K562 (cell line): Measurements from ENCODE around the gene PDE6H. TPM values are rescaled to one million over a fixed set of nuclear protein-coding genes. Genes with fewer than 3 reads are reported as not detected.
A peak's percentile ranks its signal among the peaks of the same experiment; 100 is the strongest.

Experiments used
- ATAC-seq: fragments of 200-7000 bp; cut with Tn5 transposase; 3 replicates; pipeline ENCODE4 v1.9.1; 2020; ENCODE audit warnings: moderate library complexity
- BruUV-seq: library from RNA; stranded (reverse); fragments of 400-500 nt; replicated peaks from 2 replicates; lab custom pipeline; 2021; lab: Mats Ljungman, UMichigan
- CTCF ChIA-PET: fragments of 300-600 bp; formaldehyde crosslinking; extraction: SDS; loops from one replicate; lab custom pipeline; 2021; ENCODE audit warnings: low intra/inter-chr PET ratio; lab: Yijun Ruan, JAX
- POLR2A ChIA-PET: fragments of 300-600, 350-650 bp; sonication (Branson Sonifier 250); formaldehyde crosslinking; extraction: SDS; loops from one replicate; lab custom pipeline; 2021; ENCODE audit warnings: antibody characterized with exemption, inconsistent platforms; lab: Yijun Ruan, JAX
- DNase-seq, 4 experiments: peaks; one replicate each; pipeline versions ENCODE4 v3.0.0 to v3.0.0-alpha.2; 2011 to 2018; ENCODE audit warnings: low spot score in 3 of 4, mixed read lengths in 3 of 4; ENCODE audit errors: extremely low read depth in 1 of 4
- FAIRE-seq: peaks from 2 replicates; lab custom pipeline; 2011; peaks lifted over from hg19 to GRCh38; lab: Jason Lieb, UNC
- H2AFZ ChIP-seq: 2 replicates; pipeline ENCODE4 v1.6.0; 2011; ENCODE audit warnings: low read depth, low read length, control low read depth, inconsistent platforms
- H3K27ac ChIP-seq: fragments of 200-600 bp; 3 replicates; pipeline ENCODE4 v1.8.0; 2011; ENCODE audit warnings: low read depth, mild to moderate bottlenecking, control low read depth, inconsistent platforms, low read length, moderate library complexity, mixed read lengths; ENCODE audit errors: extremely low read depth
- H3K27me3 ChIP-seq, 2 experiments: fragments of 300-600 bp in 1 of 2; 2 replicates in 1 of 2; 3 replicates in 1 of 2; pipeline versions ENCODE4 v1.6.0 to v1.8.0; 2011; ENCODE audit warnings: inconsistent platforms in 2 of 2, low read length in 2 of 2, mild to moderate bottlenecking in 1 of 2, mixed read lengths in 1 of 2, moderate library complexity in 1 of 2; ENCODE audit not compliant: control insufficient read depth in 2 of 2, insufficient read depth in 2 of 2
- H3K36me3 ChIP-seq: fragments of 300-600 bp; 3 replicates; pipeline ENCODE4 v1.8.0; 2011; ENCODE audit warnings: mild to moderate bottlenecking, low read length, inconsistent platforms; ENCODE audit not compliant: control insufficient read depth, insufficient read depth
- H3K4me1 ChIP-seq, 2 experiments: fragments of 200-600 bp in 1 of 2; replicated peaks in 1 of 2; 2 replicates in 1 of 2; 3 replicates in 1 of 2; pipeline versions ENCODE4 v1.5.1 to v1.8.0; 2011; ENCODE audit warnings: inconsistent platforms in 2 of 2, low read length in 2 of 2, mild to moderate bottlenecking in 1 of 2, mixed read lengths in 1 of 2, moderate library complexity in 1 of 2; ENCODE audit not compliant: control insufficient read depth in 2 of 2, insufficient read depth in 2 of 2
- H3K4me2 ChIP-seq: 2 replicates; pipeline ENCODE4 v1.6.1; 2011; ENCODE audit warnings: low read length, control low read depth, inconsistent platforms, mixed read lengths; ENCODE audit not compliant: insufficient read depth
- H3K4me3 ChIP-seq: fragments of 200-600 bp; sonication (generic), shearing (Covaris generic); 2 replicates; pipeline ENCODE4 v1.5.1; 2016; ENCODE audit warnings: control low read depth, inconsistent platforms
- H3K79me2 ChIP-seq: fragments of 200-600 bp; 3 replicates; pipeline ENCODE4 v1.8.0; 2011; ENCODE audit warnings: low read length, inconsistent platforms; ENCODE audit not compliant: control insufficient read depth, insufficient read depth
- H3K9ac ChIP-seq, 2 experiments: 2 replicates each; pipeline versions ENCODE4 v1.6.0 to v1.6.1; 2011; ENCODE audit warnings: low read depth in 2 of 2, low read length in 2 of 2, control low read depth in 1 of 2, inconsistent platforms in 1 of 2, mild to moderate bottlenecking in 1 of 2, mixed read lengths in 1 of 2; ENCODE audit not compliant: insufficient read depth in 1 of 2
- H3K9me1 ChIP-seq: one replicate; pipeline ENCODE4 v1.6.0; 2011; ENCODE audit warnings: inconsistent platforms, mild to moderate bottlenecking, low read length, moderate library complexity; ENCODE audit not compliant: control insufficient read depth, insufficient read depth
- H3K9me3 ChIP-seq: replicated peaks from 2 replicates; pipeline ENCODE4 v1.5.1; 2011; ENCODE audit warnings: low read depth, low read length, inconsistent platforms; ENCODE audit not compliant: control insufficient read depth, insufficient read depth
- H4K20me1 ChIP-seq: replicated peaks from 2 replicates; pipeline ENCODE4 v1.6.1; 2011; ENCODE audit warnings: low read length, inconsistent platforms, mixed read lengths; ENCODE audit not compliant: control insufficient read depth, insufficient read depth
- CTCF ChIP-seq, 3 experiments: IDR thresholded peaks in 2 of 3; conservative IDR thresholded peaks in 1 of 3; 2 replicates each; pipeline ENCODE4 v1.5.1; 2011 to 2012; ENCODE audit warnings: low read length in 3 of 3, mild to moderate bottlenecking in 3 of 3, control low read depth in 2 of 3, improper control_type of control experiment in 1 of 3, inconsistent platforms in 1 of 3, low read depth in 1 of 3, mixed read lengths in 1 of 3, moderate library complexity in 1 of 3; ENCODE audit not compliant: insufficient read depth in 2 of 3
- RAD21 ChIP-seq, 2 experiments: fragments of 250-450 bp in 1 of 2; fragments of 450-650 bp in 1 of 2; sonication (Bioruptor Pico) in 1 of 2; formaldehyde crosslinking in 1 of 2; IDR thresholded peaks in 1 of 2; conservative IDR thresholded peaks in 1 of 2; 2 replicates each; pipeline versions ENCODE4 v1.4.0 to v1.8.0; 2020 to 2022; ENCODE audit warnings: mild to moderate bottlenecking in 2 of 2, moderate library complexity in 1 of 2
- THAP7 ChIP-seq: fragments of 250-450 bp; sonication (Bioruptor Pico); IDR thresholded peaks from 2 replicates; pipeline ENCODE4 v1.5.0; 2021
- whole genome bisulfite sequencing: fragments of 100-300 bp; shearing (Covaris generic); methylation state at CpG from one replicate; pipeline ENCODE4 v1.1.6; 2016; ENCODE audit warnings: low coverage, mixed read lengths; ENCODE audit not compliant: insufficient coverage; ENCODE audit errors: missing lambda C conversion rate; 5-methylcytosine and 5-hydroxymethylcytosine counted together
- in situ Hi-C: fragments of 300-500 bp; cut with MboI; formaldehyde crosslinking; loops from 4 replicates; pipeline ENCODE4 v1.15.0; 2018; ENCODE audit warnings: inconsistent platforms, mixed read lengths
- intact Hi-C: fragments of 100-400 bp; cut with micrococcal nuclease; formaldehyde crosslinking; loops from 2 replicates; pipeline ENCODE4 v1.14.2; 2022
- polyA plus RNA-seq, 8 experiments: library from polyadenylated mRNA; depleted of rRNA in 4 of 8; stranded (reverse) in 5 of 8; unstranded in 3 of 8; fragments of >200 nt; fragmentation: Nextera tagmentation in 2 of 8; fragmentation: Illumina TruSeq in 1 of 8; extraction: Ambion mirVana in 2 of 8; extraction: Trizol in 1 of 8; gene quantifications; 2 replicates each; pipeline versions ENCODE4 v1.2.1 to v1.2.3, GENCODE V29; 2011 to 2014; ENCODE audit warnings: inconsistent platforms in 1 of 8, missing spikeins in 1 of 8
- total RNA-seq, 7 experiments: library from RNA; depleted of rRNA in 6 of 7; stranded (reverse); fragments of >200 nt in 6 of 7; fragmentation: Illumina TruSeq in 2 of 7; extraction: Trizol in 2 of 7; gene quantifications; 2 replicates each; pipeline versions ENCODE4 v1.2.1 to v1.2.3, GENCODE V29; 2011 to 2021; ENCODE audit warnings: low replicate concordance in 1 of 7

PDE6H gene
- total and polyA plus RNA-seq, 9 of the 15 experiments (the other 6 are each of a cell fraction or from before 2014, with no cell fraction given): 0.15 TPM; not detected in 8

- BruUV-seq: no TSS peak
- H4K20me1 ChIP-seq: no peaks in the 10 kb centered on the region
- FAIRE-seq (no peak), DNase-seq (no peak), ATAC-seq (0 out of 3 replicates have a peak, but pooled peaks have one; percentile 35)
- no peaks in the 10 kb centered on the region for H3K36me3 ChIP-seq
- no peak overlapping the region for H3K9ac ChIP-seq
- WGBS: 4% methylated on average over 5 of the region's 6 CpGs
- no peak for TF ChIP-seq THAP7 (CRISPR knock-in tag)
- TF ChIP-seq RAD21 (CRISPR knock-in tag; conservative IDR thresholded peaks at IDR 0.05 in 1 of 2, IDR thresholded peaks at IDR 0.05 in 1 of 2): peak in 1 of 2 experiments; percentile 32; a peak in 2 of 4 replicates
- TF ChIP-seq CTCF (IDR thresholded peaks at IDR 0.05 in 2 of 3, conservative IDR thresholded peaks at IDR 0.05 in 1 of 3; ENCODE audit: insufficient read depth in 2 of 3, low read depth in 1 of 3, low read length in 3 of 3): peak; percentile 13 to 40 (median 29); a peak in 2 of 6 replicates
- H3K27me3 ChIP-seq: no peaks in the 10 kb centered on the region
- no peak overlapping the region for H2AFZ ChIP-seq
- ChIA-PET CTCF (interaction anchor here (1.5 kb wide), 1 partner anchor 60 kb away, joined by 4 read pairs; no protein-coding TSS in a partner anchor), POLR2A (no interaction called here)
- no peak overlapping the region for H3K27ac ChIP-seq
- H3K79me2 ChIP-seq: no peaks in the 10 kb centered on the region
- no peak overlapping the region for H3K4me3 ChIP-seq
- in situ Hi-C loops: no loop called here
- H3K9me1 ChIP-seq: no peaks in the 10 kb centered on the region
- no peak overlapping the region for H3K4me2 ChIP-seq
- H3K9me3 ChIP-seq: no peaks in the 10 kb centered on the region
- no peaks in the 10 kb centered on the region; a peak in 1 of 5 replicates for H3K4me1 ChIP-seq
- intact Hi-C loops: loop anchor here (5.0 kb wide), 1 partner anchor 56 kb away; no protein-coding TSS in a partner anchor
These were observed 36.5 kb upstream of the PDE6H start for GRCh38 chr12:14936224-14936861.
